Measurements from ENCODE around the gene HTRA3.

DNA sequence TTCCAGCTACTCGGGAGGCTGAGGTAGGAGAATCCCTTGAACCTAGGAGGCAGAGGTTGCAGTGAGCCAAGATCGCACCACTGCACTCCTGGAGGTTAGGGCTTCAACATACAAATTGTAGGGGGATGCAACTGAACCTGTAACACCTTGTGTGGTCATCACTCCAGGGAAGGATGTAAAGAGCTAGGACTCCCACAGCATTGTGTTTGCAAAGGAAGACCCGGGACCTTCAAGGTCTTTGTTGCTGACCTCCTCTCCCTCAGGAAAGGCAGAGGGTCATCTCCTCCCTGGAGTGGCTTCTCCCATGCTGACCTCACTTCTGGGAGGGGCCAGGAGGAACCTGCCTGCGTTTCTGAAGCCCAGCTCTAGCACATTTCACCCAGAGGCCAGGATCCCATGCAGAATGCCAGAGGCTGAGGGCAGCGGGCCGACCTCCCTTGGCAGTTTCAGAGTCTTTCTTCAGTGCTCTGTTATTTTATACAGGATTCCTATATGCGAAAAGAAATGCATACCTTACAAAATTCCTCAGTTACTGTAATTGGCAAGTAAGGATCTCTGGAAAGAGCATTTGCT is 80.2 kb downstream of the HTRA3 start:
- TF ChIP-seq, protein P1, sequence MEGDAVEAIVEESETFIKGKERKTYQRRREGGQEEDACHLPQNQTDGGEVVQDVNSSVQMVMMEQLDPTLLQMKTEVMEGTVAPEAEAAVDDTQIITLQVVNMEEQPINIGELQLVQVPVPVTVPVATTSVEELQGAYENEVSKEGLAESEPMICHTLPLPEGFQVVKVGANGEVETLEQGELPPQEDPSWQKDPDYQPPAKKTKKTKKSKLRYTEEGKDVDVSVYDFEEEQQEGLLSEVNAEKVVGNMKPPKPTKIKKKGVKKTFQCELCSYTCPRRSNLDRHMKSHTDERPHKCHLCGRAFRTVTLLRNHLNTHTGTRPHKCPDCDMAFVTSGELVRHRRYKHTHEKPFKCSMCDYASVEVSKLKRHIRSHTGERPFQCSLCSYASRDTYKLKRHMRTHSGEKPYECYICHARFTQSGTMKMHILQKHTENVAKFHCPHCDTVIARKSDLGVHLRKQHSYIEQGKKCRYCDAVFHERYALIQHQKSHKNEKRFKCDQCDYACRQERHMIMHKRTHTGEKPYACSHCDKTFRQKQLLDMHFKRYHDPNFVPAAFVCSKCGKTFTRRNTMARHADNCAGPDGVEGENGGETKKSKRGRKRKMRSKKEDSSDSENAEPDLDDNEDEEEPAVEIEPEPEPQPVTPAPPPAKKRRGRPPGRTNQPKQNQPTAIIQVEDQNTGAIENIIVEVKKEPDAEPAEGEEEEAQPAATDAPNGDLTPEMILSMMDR (conservative IDR thresholded peaks at IDR 0.05; ENCODE audit: low read depth, low read length): no peak
- TF ChIP-seq EZH2 (IDR thresholded peaks at IDR 0.05; ENCODE audit: low read length, unreplicated experiment) (no peak), EZH2phosphoT487 (IDR thresholded peaks at IDR 0.05; ENCODE audit: borderline replicate concordance, low read length) (no peak)
